Loucy (cell line): ENCODE measurements around the gene RRAS2.

Source experiments
- H2AFZ ChIP-seq: fragments of 200-600 bp; sonication (generic); 2 replicates; pipeline ENCODE4 v1.6.0; 2016; ENCODE audit warnings: antibody characterized with exemption, mild to moderate bottlenecking, low read length, moderate library complexity
- H3F3A ChIP-seq: fragments of 200-600 bp; 2 replicates; pipeline ENCODE4 v1.6.0; 2016; ENCODE audit warnings: antibody characterized with exemption, low read depth, mild to moderate bottlenecking
- H3K27me3 ChIP-seq: fragments of 200-600 bp; sonication (generic); 2 replicates; pipeline ENCODE4 v1.6.1; 2014; ENCODE audit warnings: low read length, mild to moderate bottlenecking; ENCODE audit not compliant: insufficient read depth, poor library complexity, severe bottlenecking
- H3K36me3 ChIP-seq: fragments of 200-600 bp; sonication (generic); 2 replicates; pipeline ENCODE4 v1.6.1; 2016; ENCODE audit warnings: low read length; ENCODE audit not compliant: insufficient read depth
- H3K4me1 ChIP-seq: fragments of 200-600 bp; sonication (generic); 2 replicates; pipeline ENCODE4 v1.5.1; 2014; ENCODE audit warnings: low read length, mild to moderate bottlenecking; ENCODE audit not compliant: insufficient read depth, poor library complexity, severe bottlenecking
- H3K4me2 ChIP-seq: fragments of 200-600 bp; sonication (generic); 2 replicates; pipeline ENCODE4 v1.6.0; 2014; ENCODE audit warnings: antibody characterized with exemption, low read length, low read depth, mild to moderate bottlenecking; ENCODE audit not compliant: poor library complexity, severe bottlenecking
- H3K4me3 ChIP-seq: fragments of 200-600 bp; sonication (generic); 2 replicates; pipeline ENCODE4 v1.5.1; 2014; ENCODE audit warnings: low read length, mild to moderate bottlenecking, mixed read lengths; ENCODE audit not compliant: poor library complexity, severe bottlenecking
- H3K79me2 ChIP-seq: fragments of 200-600 bp; sonication (generic); 2 replicates; pipeline ENCODE4 v1.6.1; 2014; ENCODE audit warnings: low read length; ENCODE audit not compliant: insufficient read depth
- H3K9ac ChIP-seq: fragments of 200-600 bp; sonication (generic); 2 replicates; pipeline ENCODE4 v1.6.0; 2014; ENCODE audit warnings: mild to moderate bottlenecking, low read depth, low read length, moderate library complexity; ENCODE audit not compliant: poor library complexity, severe bottlenecking
- H3K9me2 ChIP-seq: fragments of 200-600 bp; sonication (generic); replicated peaks from 2 replicates; pipeline ENCODE4 v1.6.1; 2016; ENCODE audit warnings: low read depth, low read length, mixed read lengths
- H3K9me3 ChIP-seq: fragments of 200-600 bp; sonication (generic); 2 replicates; pipeline ENCODE4 v1.6.1; 2014; ENCODE audit warnings: mild to moderate bottlenecking, antibody characterized with exemption, low read length, low read depth; ENCODE audit not compliant: insufficient read depth
- H4K20me1 ChIP-seq: fragments of 200-600 bp; sonication (generic); 2 replicates; pipeline ENCODE4 v1.6.0; 2014; ENCODE audit warnings: antibody characterized with exemption, low read length, mild to moderate bottlenecking; ENCODE audit not compliant: insufficient read depth, poor library complexity, severe bottlenecking
- EZH2phosphoT487 ChIP-seq: fragments of 200-600 bp; IDR thresholded peaks from 2 replicates; pipeline ENCODE4 v1.6.1; 2018; ENCODE audit warnings: antibody characterized with exemption, mild to moderate bottlenecking, moderate library complexity, borderline replicate concordance
- TF ChIP-seq, protein P1 (sequence below): fragments of 200-600 bp; sonication (generic); conservative IDR thresholded peaks from 2 replicates; pipeline ENCODE4 v1.5.1; 2014; ENCODE audit warnings: mild to moderate bottlenecking, antibody characterized with exemption, low read length

RRAS2 gene

DNA sequence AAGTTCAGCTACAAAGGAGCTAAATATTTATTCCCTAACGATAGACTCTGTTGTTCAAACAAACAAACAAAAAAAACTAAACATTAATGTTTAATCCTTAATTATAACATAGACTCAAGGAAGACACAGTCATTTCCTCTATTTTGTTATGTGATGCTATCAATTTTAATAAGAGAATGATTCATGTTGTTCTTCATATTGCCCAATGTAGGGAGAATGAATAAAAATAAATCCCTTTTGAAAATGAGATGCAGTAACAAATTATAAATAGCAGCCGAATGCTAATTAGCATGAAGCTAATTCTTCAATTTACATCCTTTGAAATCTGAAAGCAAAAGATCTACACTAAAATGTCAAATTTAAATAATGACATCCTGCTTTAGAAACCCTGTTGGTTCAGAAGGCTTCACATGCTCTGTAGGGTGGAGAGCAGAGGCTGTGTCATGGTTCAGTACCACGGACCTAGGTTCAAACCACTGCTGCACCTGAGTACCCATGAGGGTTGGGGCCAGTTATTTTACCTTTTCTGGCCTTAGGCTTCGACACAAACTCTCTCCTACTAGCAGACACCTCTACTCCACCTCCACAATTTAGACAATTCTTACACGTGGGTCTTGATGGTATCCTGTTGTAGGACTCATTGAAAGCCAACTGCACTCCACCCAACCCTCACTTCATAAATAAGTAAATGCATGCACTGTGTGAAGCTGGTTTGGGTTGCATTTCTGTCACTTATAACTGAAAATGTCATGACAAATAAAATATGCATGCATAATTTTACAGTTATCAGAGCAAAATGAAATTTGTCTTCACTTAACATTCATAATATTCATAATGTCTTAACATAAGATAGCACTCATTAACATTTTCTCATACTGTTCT, 89.0 kb downstream of the RRAS2 start:
- Histone ChIP-seq H3K9ac (no peak overlapping the region), H3K9me3 (no peaks in the 10 kb centered on the region), H3K27me3 (peaks cover 90% of the 10 kb centered on the region), H4K20me1 (no peaks in the 10 kb centered on the region), H3K4me2 (no peak overlapping the region), H3F3A (no peaks in the 10 kb centered on the region), H2AFZ (no peak overlapping the region), H3K9me2 (no peaks in the 10 kb centered on the region), H3K79me2 (no peaks in the 10 kb centered on the region), H3K36me3 (no peaks in the 10 kb centered on the region), H3K4me3 (no peak overlapping the region), H3K4me1 (peaks cover 13% of the 10 kb centered on the region)
- TF ChIP-seq EZH2phosphoT487 = no peak
- TF ChIP-seq, protein P1, sequence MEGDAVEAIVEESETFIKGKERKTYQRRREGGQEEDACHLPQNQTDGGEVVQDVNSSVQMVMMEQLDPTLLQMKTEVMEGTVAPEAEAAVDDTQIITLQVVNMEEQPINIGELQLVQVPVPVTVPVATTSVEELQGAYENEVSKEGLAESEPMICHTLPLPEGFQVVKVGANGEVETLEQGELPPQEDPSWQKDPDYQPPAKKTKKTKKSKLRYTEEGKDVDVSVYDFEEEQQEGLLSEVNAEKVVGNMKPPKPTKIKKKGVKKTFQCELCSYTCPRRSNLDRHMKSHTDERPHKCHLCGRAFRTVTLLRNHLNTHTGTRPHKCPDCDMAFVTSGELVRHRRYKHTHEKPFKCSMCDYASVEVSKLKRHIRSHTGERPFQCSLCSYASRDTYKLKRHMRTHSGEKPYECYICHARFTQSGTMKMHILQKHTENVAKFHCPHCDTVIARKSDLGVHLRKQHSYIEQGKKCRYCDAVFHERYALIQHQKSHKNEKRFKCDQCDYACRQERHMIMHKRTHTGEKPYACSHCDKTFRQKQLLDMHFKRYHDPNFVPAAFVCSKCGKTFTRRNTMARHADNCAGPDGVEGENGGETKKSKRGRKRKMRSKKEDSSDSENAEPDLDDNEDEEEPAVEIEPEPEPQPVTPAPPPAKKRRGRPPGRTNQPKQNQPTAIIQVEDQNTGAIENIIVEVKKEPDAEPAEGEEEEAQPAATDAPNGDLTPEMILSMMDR = no peak

DNA sequence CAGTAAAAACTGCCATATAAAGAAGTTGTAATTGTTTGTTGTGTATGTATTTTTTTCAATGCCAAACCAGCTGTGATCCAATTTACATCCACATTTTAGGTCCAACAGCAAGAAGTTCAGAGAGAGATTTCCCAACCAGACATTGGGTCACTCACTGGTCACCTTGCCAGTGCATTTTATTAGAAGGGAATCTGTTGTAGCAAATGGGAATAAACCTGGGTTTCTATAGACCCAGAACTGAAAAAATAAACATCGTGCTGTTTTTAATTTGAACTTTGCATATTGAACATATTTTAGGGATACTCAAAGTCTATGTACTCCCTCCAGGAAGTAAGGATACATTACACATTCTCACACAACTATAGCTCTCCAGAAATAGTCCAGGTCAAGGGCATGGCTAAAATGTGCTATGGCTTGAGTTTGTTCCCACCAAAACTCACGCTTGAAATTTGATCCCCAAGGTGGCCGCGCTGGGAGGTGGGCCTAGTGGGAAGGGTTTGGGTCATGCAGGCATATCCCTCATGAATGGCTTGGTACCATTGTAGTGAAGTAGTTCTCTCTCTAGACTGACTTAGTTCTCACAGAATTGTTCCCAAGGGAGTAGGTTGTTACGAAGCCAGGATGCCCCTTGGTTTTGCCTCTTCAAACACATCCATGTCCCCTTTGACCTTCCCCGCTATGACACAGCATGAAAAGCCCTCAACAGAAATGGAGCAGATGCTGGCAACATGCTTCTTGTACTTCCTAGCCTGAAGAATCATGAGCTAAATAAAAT, 90.9 kb downstream of the RRAS2 start:
- TF ChIP-seq, protein P1 = no peak
- TF ChIP-seq EZH2phosphoT487 = no peak
- no peak overlapping the region for H2AFZ ChIP-seq
- no peaks in the 10 kb centered on the region for H3K9me3 ChIP-seq
- peaks cover 91% of the 10 kb centered on the region for H3K27me3 ChIP-seq
- peaks cover 13% of the 10 kb centered on the region for H3K4me1 ChIP-seq
- H3K4me3 ChIP-seq = no peak overlapping the region
- H3K9me2 ChIP-seq = no peaks in the 10 kb centered on the region
- H3K79me2 ChIP-seq = no peaks in the 10 kb centered on the region
- no peak overlapping the region for H3K4me2 ChIP-seq
- H3K9ac ChIP-seq = no peak overlapping the region
- H3F3A ChIP-seq = no peaks in the 10 kb centered on the region
- H4K20me1 ChIP-seq = no peaks in the 10 kb centered on the region
- no peaks in the 10 kb centered on the region for H3K36me3 ChIP-seq

- H4K20me1 ChIP-seq = no peaks in the 10 kb centered on the region
- H3K9me2 ChIP-seq = no peaks in the 10 kb centered on the region
- no peaks in the 10 kb centered on the region for H3K36me3 ChIP-seq
- H3F3A ChIP-seq = no peaks in the 10 kb centered on the region
- no peak overlapping the region for H3K9ac ChIP-seq
- peaks cover 13% of the 10 kb centered on the region for H3K4me1 ChIP-seq
- TF ChIP-seq, protein P1 = no peak
- TF ChIP-seq EZH2phosphoT487 = no peak
- peaks cover 91% of the 10 kb centered on the region for H3K27me3 ChIP-seq
- no peak overlapping the region for H3K4me2 ChIP-seq
- no peaks in the 10 kb centered on the region for H3K9me3 ChIP-seq
- H3K4me3 ChIP-seq = no peak overlapping the region
- H2AFZ ChIP-seq = no peak overlapping the region
- H3K79me2 ChIP-seq = no peaks in the 10 kb centered on the region
Measured at GRCh38 chr11:14266622-14267021, 92.4 kb downstream of the RRAS2 start.
